ENCODE results near the gene KRTAP22-1.

GRCh38 chr21:30590297-30590696, 10.6 kb upstream of the KRTAP22-1 start, which contains the start of gene KRTAP22-2:
- TF ChIP-seq CTCF (IDR thresholded peaks at IDR 0.05; ENCODE audit: control extremely low read depth in 1 of 3, insufficient read depth in 1 of 3, low read depth in 1 of 3, low read length in 3 of 3) (no peak), EZH2 (IDR thresholded peaks at IDR 0.05; ENCODE audit: low read depth, low read length, severe bottlenecking) (no peak), POLR2AphosphoS5 (IDR thresholded peaks at IDR 0.05; ENCODE audit: low read depth, low read length) (no peak), EP300 (IDR thresholded peaks at IDR 0.05; ENCODE audit: borderline replicate concordance in 1 of 2, low read depth in 2 of 2, low read length in 2 of 2) (no peak), SP2 (IDR thresholded peaks at IDR 0.05; ENCODE audit: low read length) (no peak), SUZ12 (IDR thresholded peaks at IDR 0.05; ENCODE audit: low read length) (no peak), NRF1 (IDR thresholded peaks at IDR 0.05; ENCODE audit: low read depth, low read length) (no peak), POLR2A (IDR thresholded peaks at IDR 0.05; ENCODE audit: control extremely low read depth in 1 of 2, low read depth in 2 of 2, low read length in 2 of 2) (no peak), SRF (IDR thresholded peaks at IDR 0.05; ENCODE audit: low read depth, low read length) (no peak), HDAC2 (IDR thresholded peaks at IDR 0.05; ENCODE audit: borderline replicate concordance in 1 of 2, low read depth in 2 of 2, low read length in 2 of 2) (no peak), CEBPB (IDR thresholded peaks at IDR 0.05; ENCODE audit: low read depth, low read length) (no peak)
- TF ChIP-seq, protein P1, sequence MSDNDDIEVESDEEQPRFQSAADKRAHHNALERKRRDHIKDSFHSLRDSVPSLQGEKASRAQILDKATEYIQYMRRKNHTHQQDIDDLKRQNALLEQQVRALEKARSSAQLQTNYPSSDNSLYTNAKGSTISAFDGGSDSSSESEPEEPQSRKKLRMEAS (IDR thresholded peaks at IDR 0.05) = no peak
- TF ChIP-seq, protein P2, sequence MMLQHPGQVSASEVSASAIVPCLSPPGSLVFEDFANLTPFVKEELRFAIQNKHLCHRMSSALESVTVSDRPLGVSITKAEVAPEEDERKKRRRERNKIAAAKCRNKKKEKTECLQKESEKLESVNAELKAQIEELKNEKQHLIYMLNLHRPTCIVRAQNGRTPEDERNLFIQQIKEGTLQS (IDR thresholded peaks at IDR 0.05; ENCODE audit: insufficient read depth, low read depth, low read length) = no peak

All from H1 (cell line).